GM23338 (cell line): Measurements from ENCODE around the gene PLCD4. TPM values are rescaled to one million over a fixed set of nuclear protein-coding genes. Genes with fewer than 3 reads are reported as not detected.

Experiments used
- ATAC-seq: fragments of 200-7000 bp; cut with Tn5 transposase; 3 replicates; pipeline ENCODE4 v1.9.1; 2020
- DNase-seq: peaks from one replicate; pipeline ENCODE4 v3.0.0-alpha.2; 2015; ENCODE audit warnings: low spot score
- H2AFZ ChIP-seq: fragments of 200-600 bp; sonication (generic); 2 replicates; pipeline ENCODE4 v1.8.0; 2016; ENCODE audit warnings: antibody characterized with exemption, mild to moderate bottlenecking, moderate library complexity
- H3F3A ChIP-seq: fragments of 200-600 bp; sonication (generic); replicated peaks from 2 replicates; pipeline ENCODE4 v1.8.0; 2017; ENCODE audit warnings: antibody characterized with exemption, mixed run types, low read depth
- H3K27ac ChIP-seq: fragments of 200-600 bp; sonication (generic); 2 replicates; pipeline ENCODE4 v1.6.1; 2016; ENCODE audit warnings: low read depth
- H3K27me3 ChIP-seq: fragments of 200-600 bp; sonication (generic); 2 replicates; pipeline ENCODE4 v1.8.0; 2016; ENCODE audit warnings: mild to moderate bottlenecking, mixed run types, moderate library complexity; ENCODE audit not compliant: insufficient read depth
- H3K36me3 ChIP-seq: fragments of 200-600 bp; sonication (generic); 2 replicates; pipeline ENCODE4 v1.8.0; 2016; ENCODE audit warnings: mild to moderate bottlenecking; ENCODE audit not compliant: insufficient read depth
- H3K4me1 ChIP-seq: fragments of 200-600 bp; sonication (generic); 2 replicates; pipeline ENCODE4 v1.8.0; 2016; ENCODE audit warnings: mild to moderate bottlenecking, moderate library complexity; ENCODE audit not compliant: insufficient read depth
- H3K4me2 ChIP-seq: fragments of 200-600 bp; sonication (generic); 2 replicates; pipeline ENCODE4 v1.7.1; 2017; ENCODE audit warnings: mixed run types
- H3K4me3 ChIP-seq: fragments of 200-600 bp; sonication (generic); 2 replicates; pipeline ENCODE4 v1.6.1; 2016; ENCODE audit warnings: mixed run types
- H3K79me2 ChIP-seq: fragments of 200-600 bp; sonication (generic); replicated peaks from 2 replicates; pipeline ENCODE4 v1.8.0; 2017; ENCODE audit warnings: mild to moderate bottlenecking; ENCODE audit not compliant: insufficient read depth
- H3K9me2 ChIP-seq: fragments of 200-600 bp; sonication (generic); 2 replicates; pipeline ENCODE4 v1.8.0; 2017; ENCODE audit not compliant: insufficient read depth
- H4K20me1 ChIP-seq: fragments of 200-600 bp; sonication (generic); replicated peaks from 2 replicates; pipeline ENCODE4 v1.8.0; 2017; ENCODE audit warnings: mild to moderate bottlenecking; ENCODE audit not compliant: insufficient read depth
- H3K27ac Mint-ChIP-seq: 2 replicates; pipeline ENCODE4 v1.8.0; 2020; ENCODE audit warnings: inconsistent platforms, mild to moderate bottlenecking, moderate library complexity, mixed read lengths
- H3K27me3 Mint-ChIP-seq: 3 replicates; pipeline ENCODE4 v1.8.0; 2022; ENCODE audit warnings: low read depth, mild to moderate bottlenecking, moderate library complexity, mixed read lengths, inconsistent platforms; ENCODE audit not compliant: insufficient read depth, poor library complexity
- H3K36me3 Mint-ChIP-seq: 3 replicates; pipeline ENCODE4 v1.8.0; 2021; ENCODE audit warnings: low read depth, mild to moderate bottlenecking, inconsistent platforms, moderate library complexity, mixed read lengths
- H3K4me1 Mint-ChIP-seq: 3 replicates; pipeline ENCODE4 v1.8.0; 2020; ENCODE audit warnings: mild to moderate bottlenecking, inconsistent platforms, mixed read lengths
- H3K4me3 Mint-ChIP-seq: 3 replicates; pipeline ENCODE4 v1.8.0; 2021; ENCODE audit warnings: moderate library complexity, mild to moderate bottlenecking, inconsistent platforms, mixed read lengths
- H3K9me3 Mint-ChIP-seq: 3 replicates; pipeline ENCODE4 v1.8.0; 2020; ENCODE audit warnings: moderate library complexity, mild to moderate bottlenecking, inconsistent platforms, mixed read lengths
- CREB1 ChIP-seq: fragments of 250-450 bp; sonication (Bioruptor Pico); IDR thresholded peaks from 2 replicates; pipeline ENCODE4 v1.5.0; 2020; ENCODE audit warnings: low read depth, mild to moderate bottlenecking, moderate library complexity
- EZH2 ChIP-seq: fragments of 200-600 bp; sonication (generic); IDR thresholded peaks from one replicate; pipeline ENCODE4 v1.8.0; 2017; ENCODE audit warnings: antibody characterized with exemption, mild to moderate bottlenecking, low read depth; ENCODE audit not compliant: unreplicated experiment
- JUNB ChIP-seq: IDR thresholded peaks from one replicate; pipeline ENCODE4 v1.6.1; 2016; ENCODE audit warnings: antibody characterized with exemption; ENCODE audit not compliant: unreplicated experiment
- NANOG ChIP-seq: IDR thresholded peaks from 2 replicates; pipeline ENCODE4 v1.6.1; 2016; ENCODE audit warnings: antibody characterized with exemption, borderline replicate concordance
- POLR2AphosphoS5 ChIP-seq: IDR thresholded peaks from 2 replicates; pipeline ENCODE4 v1.6.1; 2016; ENCODE audit warnings: antibody characterized with exemption, low read depth
- STAT1 ChIP-seq: IDR thresholded peaks from one replicate; pipeline ENCODE4 v1.6.1; 2016; ENCODE audit warnings: antibody characterized with exemption; ENCODE audit not compliant: unreplicated experiment
- ZNF114 ChIP-seq: fragments of 250-450 bp; sonication (Bioruptor Pico); IDR thresholded peaks from 2 replicates; pipeline ENCODE4 v1.5.0; 2020; ENCODE audit warnings: mild to moderate bottlenecking, moderate library complexity
- ZNF331 ChIP-seq: fragments of 250-450 bp; sonication (Bioruptor Pico); IDR thresholded peaks from 2 replicates; pipeline ENCODE4 v1.5.0; 2020; ENCODE audit warnings: low read depth, mild to moderate bottlenecking, moderate library complexity
- polyA plus RNA-seq: library from polyadenylated mRNA; unstranded; fragments of >200 nt; fragmentation: Nextera tagmentation; extraction: Ambion mirVana; gene quantifications from 2 replicates; pipeline ENCODE4 v1.2.1, GENCODE V29; 2016
- small RNA-seq: library from RNA; depleted of rRNA; stranded (forward); fragments of <200 nt; gene quantifications from one replicate; pipeline ENCODE3, GENCODE V24; 2014; ENCODE audit warnings: low replicate concordance
- total RNA-seq: library from RNA; depleted of rRNA; stranded (reverse); fragments of >200 nt; shearing (Covaris generic); gene quantifications from 2 replicates; pipeline ENCODE4 v1.2.3, GENCODE V29; 2014; rRNA removed

Gene PLCD4
- total and polyA plus RNA-seq, 2 experiments from 2014 or later: 0.80 to 1.3 TPM

DNA sequence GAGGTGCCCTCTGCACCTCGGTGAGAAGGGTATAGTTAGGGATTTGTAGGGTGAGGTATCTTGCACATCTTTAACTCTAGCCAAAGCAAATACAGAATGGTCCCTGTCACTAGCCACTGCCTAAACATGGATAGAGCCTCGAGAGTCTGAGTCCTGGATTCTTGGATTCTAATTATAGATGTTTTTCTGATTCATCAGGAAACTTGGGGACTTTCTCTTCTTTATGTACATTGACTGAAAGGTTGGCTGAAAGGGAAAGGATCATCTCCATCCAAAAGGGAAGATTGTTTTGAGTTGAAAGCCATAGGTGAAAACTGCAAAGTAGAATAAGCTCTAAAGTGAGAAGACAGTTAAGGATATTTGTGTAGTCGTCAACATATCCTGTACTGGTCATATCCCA is 72.4 kb downstream of the PLCD4 start:
- no peaks in the 10 kb centered on the region for H4K20me1 ChIP-seq
- no peak for ATAC-seq
- TF ChIP-seq ZNF114 (CRISPR knock-in tag): no peak
- TF ChIP-seq EZH2: no peak
- TF ChIP-seq NANOG: no peak
- no peak for TF ChIP-seq ZNF331 (CRISPR knock-in tag)
- no peak for TF ChIP-seq JUNB
- TF ChIP-seq POLR2AphosphoS5: no peak
- no peak for TF ChIP-seq CREB1
- TF ChIP-seq STAT1: no peak
- Mint-ChIP-seq H3K27me3 (no peaks in the 10 kb centered on the region), H3K27ac (no peak overlapping the region), H3K4me3 (no peak overlapping the region), H3K9me3 (no peaks in the 10 kb centered on the region), H3K36me3 (peaks cover 41% of the 10 kb centered on the region), H3K4me1 (no peaks in the 10 kb centered on the region)
- H3K9me2 ChIP-seq: no peaks in the 10 kb centered on the region
- H3K27ac ChIP-seq: no peak overlapping the region
- H3K79me2 ChIP-seq: no peaks in the 10 kb centered on the region
- peaks cover 19% of the 10 kb centered on the region; the same call in 1 of the 2 replicates for H3K36me3 ChIP-seq
- no peak overlapping the region for H3K4me2 ChIP-seq
- H3K27me3 ChIP-seq: no peaks in the 10 kb centered on the region
- no peak overlapping the region for H2AFZ ChIP-seq
- H3F3A ChIP-seq: no peaks in the 10 kb centered on the region
- no peak overlapping the region for H3K4me3 ChIP-seq
- no peaks in the 10 kb centered on the region for H3K4me1 ChIP-seq
- no peak for DNase-seq

Small RNA genes lying within 50 kb of the gene (small RNA-seq; reads per million reads assigned to genes)
- not detected for gene RNU6-136P

Other genes starting within 250 kb of the PLCD4 start
- gene SLC11A1, start 225.6 kb upstream of the PLCD4 start, total RNA-seq: 0.89 TPM in 1 of 2 replicates, not detected in the other
- 0.16 and 0.31 TPM in 2 replicates for gene SLC11A1, start 225.6 kb upstream of the PLCD4 start, polyA plus RNA-seq
- gene CTDSP1, start 208.0 kb upstream of the PLCD4 start, total RNA-seq: 14.8 and 21.8 TPM in 2 replicates
- 6.7 and 6.9 TPM in 2 replicates for gene CTDSP1, start 208.0 kb upstream of the PLCD4 start, polyA plus RNA-seq
- 5.9 and 9.2 TPM in 2 replicates for gene VIL1, start 188.8 kb upstream of the PLCD4 start, total RNA-seq
- 2.3 and 3.5 TPM in 2 replicates for gene VIL1, start 188.8 kb upstream of the PLCD4 start, polyA plus RNA-seq
- 18.7 and 21.0 TPM in 2 replicates for gene USP37, start 39.5 kb upstream of the PLCD4 start, total RNA-seq
- 7.4 and 8.2 TPM in 2 replicates for gene USP37, start 39.5 kb upstream of the PLCD4 start, polyA plus RNA-seq
- 93.9 and 132 TPM in 2 replicates for gene CNOT9, start 39.1 kb upstream of the PLCD4 start, total RNA-seq
- gene CNOT9, start 39.1 kb upstream of the PLCD4 start, polyA plus RNA-seq: 51.8 and 55.3 TPM in 2 replicates
- gene ZNF142, start 51.7 kb downstream of the PLCD4 start, total RNA-seq: 26.4 and 32.8 TPM in 2 replicates
- 14.6 and 14.9 TPM in 2 replicates for gene ZNF142, start 51.7 kb downstream of the PLCD4 start, polyA plus RNA-seq
- gene BCS1L, start 51.8 kb downstream of the PLCD4 start, total RNA-seq: 16.9 and 23.5 TPM in 2 replicates
- 28.9 and 31.6 TPM in 2 replicates for gene BCS1L, start 51.8 kb downstream of the PLCD4 start, polyA plus RNA-seq
- 18.3 and 22.1 TPM in 2 replicates for gene RNF25, start 64.1 kb downstream of the PLCD4 start, total RNA-seq
- 22.2 and 26.8 TPM in 2 replicates for gene RNF25, start 64.1 kb downstream of the PLCD4 start, polyA plus RNA-seq
- gene STK36, start 64.2 kb downstream of the PLCD4 start, total RNA-seq: 24.2 and 26.3 TPM in 2 replicates
- 17.2 and 21.2 TPM in 2 replicates for gene STK36, start 64.2 kb downstream of the PLCD4 start, polyA plus RNA-seq
- 77.8 and 86.9 TPM in 2 replicates for gene TTLL4, start 102.9 kb downstream of the PLCD4 start, total RNA-seq
- 48.7 and 53.5 TPM in 2 replicates for gene TTLL4, start 102.9 kb downstream of the PLCD4 start, polyA plus RNA-seq
- gene CYP27A1, start 174.2 kb downstream of the PLCD4 start, total RNA-seq: 4.2 and 6.9 TPM in 2 replicates
- 2.0 and 2.2 TPM in 2 replicates for gene CYP27A1, start 174.2 kb downstream of the PLCD4 start, polyA plus RNA-seq
- not detected in 2 replicates for gene PRKAG3, start 223.9 kb downstream of the PLCD4 start, total RNA-seq
- not detected in 2 replicates for gene PRKAG3, start 223.9 kb downstream of the PLCD4 start, polyA plus RNA-seq